HepG2 (cell line): ENCODE results near the gene ITIH1. TPM values are rescaled to one million over a fixed set of nuclear protein-coding genes. Genes with fewer than 3 reads are reported as not detected.

Source experiments
- CC2D1A ChIP-seq: sonication (generic); formaldehyde crosslinking; IDR thresholded peaks from 2 replicates; pipeline ENCODE4 v1.8.1; 2023; ENCODE audit warnings: mild to moderate bottlenecking, missing genetic modification reagents
- DNMT1 ChIP-seq: sonication (generic); formaldehyde crosslinking; IDR thresholded peaks from 2 replicates; pipeline ENCODE4 v1.5.1; 2020; ENCODE audit warnings: mild to moderate bottlenecking, missing genetic modification reagents
- ERF ChIP-seq: IDR thresholded peaks from 2 replicates; pipeline ENCODE4 v1.6.1; 2018; ENCODE audit warnings: missing biosample characterization, missing genetic modification reagents
- ESRRA ChIP-seq: sonication (generic); formaldehyde crosslinking; IDR thresholded peaks from 2 replicates; pipeline ENCODE4 v1.5.1; 2020; ENCODE audit warnings: mild to moderate bottlenecking, low read depth, missing genetic modification reagents
- FOXA1 ChIP-seq, 2 experiments: fragments of 450-650 bp in 1 of 2; sonication (generic) in 1 of 2; formaldehyde crosslinking in 1 of 2; IDR thresholded peaks; 2 replicates each; pipeline versions ENCODE4 v1.4.0 to v1.6.1; 2016 to 2020; ENCODE audit warnings: missing genetic modification reagents in 1 of 2
- HNRNPK ChIP-seq: fragments of 200-400 bp; formaldehyde crosslinking; IDR thresholded peaks from 2 replicates; pipeline ENCODE4 v1.6.1; 2018; ENCODE audit warnings: low read length, low read depth, moderate library complexity, mild to moderate bottlenecking; ENCODE audit not compliant: poor library complexity, severe bottlenecking
- NFE2L2 ChIP-seq: fragments of 150-350 bp; IDR thresholded peaks from 2 replicates; pipeline ENCODE4 v1.6.1; 2014; ENCODE audit warnings: low read length
- PRDM15 ChIP-seq: sonication (generic); formaldehyde crosslinking; IDR thresholded peaks from 2 replicates; pipeline ENCODE4 v1.4.0; 2020; ENCODE audit warnings: missing genetic modification reagents
- RAD51 ChIP-seq: fragments of 450-650 bp; IDR thresholded peaks from 2 replicates; pipeline ENCODE4 v1.6.1; 2016; ENCODE audit warnings: borderline replicate concordance
- SNAPC5 ChIP-seq: sonication (generic); formaldehyde crosslinking; IDR thresholded peaks from 2 replicates; pipeline ENCODE4 v1.8.1; 2023; ENCODE audit warnings: mild to moderate bottlenecking, missing genetic modification reagents, borderline replicate concordance
- ZBED4 ChIP-seq: sonication (generic); formaldehyde crosslinking; IDR thresholded peaks from 2 replicates; pipeline ENCODE4 v1.4.0; 2020; ENCODE audit warnings: missing genetic modification reagents, borderline replicate concordance
- ZC3H4 ChIP-seq: sonication (generic); formaldehyde crosslinking; IDR thresholded peaks from 2 replicates; pipeline ENCODE4 v1.4.0; 2020; ENCODE audit warnings: missing genetic modification reagents, borderline replicate concordance
- ZNF180 ChIP-seq: sonication (generic); formaldehyde crosslinking; IDR thresholded peaks from 2 replicates; pipeline ENCODE4 v1.4.0; 2020; ENCODE audit warnings: low read depth, missing genetic modification reagents, borderline replicate concordance
- polyA plus RNA-seq, 8 experiments: library from polyadenylated mRNA; depleted of rRNA in 3 of 8; stranded (reverse) in 7 of 8; unstranded in 1 of 8; fragments of >200 nt; fragmentation: Illumina TruSeq in 4 of 8; extraction: Trizol in 4 of 8; gene quantifications; 2 replicates each; pipeline versions ENCODE4 v1.2.1 to v1.2.3, GENCODE V29; 2011 to 2016; ENCODE audit warnings: low read depth in 4 of 8, missing spikeins in 1 of 8, mixed read lengths in 1 of 8; ENCODE audit not compliant: insufficient read depth in 1 of 8
- total RNA-seq, 5 experiments: library from RNA; depleted of rRNA; stranded (reverse); fragments of >200 nt; fragmentation: Illumina TruSeq; extraction: Trizol; gene quantifications; 2 replicates each; pipeline ENCODE4 v1.2.3, GENCODE V29; 2016; ENCODE audit warnings: low read depth in 1 of 5
- TF ChIP-seq, protein P1 (sequence below): sonication (generic); formaldehyde crosslinking; IDR thresholded peaks from 2 replicates; pipeline ENCODE4 v1.8.1; 2022; ENCODE audit warnings: mild to moderate bottlenecking, missing genetic modification reagents
- TF ChIP-seq, protein P2 (sequence below): sonication (generic); formaldehyde crosslinking; IDR thresholded peaks from 2 replicates; pipeline ENCODE4 v1.4.0; 2020; ENCODE audit warnings: missing genetic modification reagents

ITIH1 gene
- total and polyA plus RNA-seq, 2 of the 13 experiments (the other 11 are each of a cell fraction or from before 2014, with no cell fraction given): 12.3 to 19.6 TPM

DNA sequence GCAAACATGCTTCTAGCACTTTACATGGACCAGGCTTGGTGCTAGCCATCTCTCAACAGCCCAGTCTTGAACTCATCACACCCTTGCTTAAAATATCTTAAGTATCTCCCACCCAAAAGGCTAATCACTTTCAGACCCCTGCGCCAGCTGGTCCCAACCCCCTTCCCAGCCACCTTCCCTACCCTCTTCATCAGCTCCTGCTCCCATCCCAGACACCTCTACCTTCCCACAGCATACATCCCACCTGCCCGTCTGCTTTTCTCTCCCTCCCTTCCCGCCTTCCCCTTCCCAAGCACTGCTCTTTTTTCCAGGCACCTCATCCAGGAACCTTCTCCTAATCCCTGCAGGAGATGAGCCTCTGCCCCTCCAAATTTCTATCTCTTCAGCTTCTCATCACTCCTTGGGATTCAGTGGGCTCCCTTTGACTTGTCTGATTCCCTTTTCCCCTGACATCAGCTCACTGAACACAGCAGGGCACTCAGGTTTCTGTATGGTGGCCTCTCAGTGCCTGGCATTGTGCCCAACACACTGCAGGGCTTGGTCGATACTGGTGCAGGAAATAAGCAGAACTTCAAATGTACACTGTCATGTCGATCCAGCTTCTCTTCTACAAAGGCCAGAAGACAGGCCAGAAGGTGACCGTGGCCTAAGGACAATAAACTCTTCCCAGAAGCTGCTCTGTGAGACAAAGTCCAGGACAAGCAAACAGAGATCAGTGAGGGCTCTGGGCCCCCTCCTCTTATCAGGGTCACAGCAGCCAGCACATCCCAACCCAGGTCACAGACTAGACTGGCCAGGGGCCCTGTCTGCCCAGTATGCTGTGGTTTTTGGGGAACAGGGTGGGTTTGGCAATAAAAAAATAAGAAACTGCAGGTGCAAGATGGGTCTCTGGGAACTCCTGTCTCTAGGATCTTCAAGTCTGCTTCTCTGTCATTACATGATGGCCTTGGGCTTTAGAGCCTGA, 2.2 kb upstream of the ITIH1 start (continued):
- TF ChIP-seq PRDM15 (CRISPR knock-in tag): no peak
- peak; percentile 73; the same call in 1 of the 2 replicates for TF ChIP-seq ERF
- TF ChIP-seq, protein P1, sequence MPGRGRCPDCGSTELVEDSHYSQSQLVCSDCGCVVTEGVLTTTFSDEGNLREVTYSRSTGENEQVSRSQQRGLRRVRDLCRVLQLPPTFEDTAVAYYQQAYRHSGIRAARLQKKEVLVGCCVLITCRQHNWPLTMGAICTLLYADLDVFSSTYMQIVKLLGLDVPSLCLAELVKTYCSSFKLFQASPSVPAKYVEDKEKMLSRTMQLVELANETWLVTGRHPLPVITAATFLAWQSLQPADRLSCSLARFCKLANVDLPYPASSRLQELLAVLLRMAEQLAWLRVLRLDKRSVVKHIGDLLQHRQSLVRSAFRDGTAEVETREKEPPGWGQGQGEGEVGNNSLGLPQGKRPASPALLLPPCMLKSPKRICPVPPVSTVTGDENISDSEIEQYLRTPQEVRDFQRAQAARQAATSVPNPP (CRISPR knock-in tag): no peak
- TF ChIP-seq FOXA1 (IDR thresholded peaks at IDR 0.05): no peak
- TF ChIP-seq FOXA1 (CRISPR knock-in tag; IDR thresholded peaks at IDR 0.05): peak; percentile 85
- TF ChIP-seq ZC3H4 (CRISPR knock-in tag): no peak
- peak; percentile 99 for TF ChIP-seq ESRRA
- TF ChIP-seq SNAPC5 (CRISPR knock-in tag): no peak
- TF ChIP-seq CC2D1A (CRISPR knock-in tag): no peak
- TF ChIP-seq DNMT1: no peak
- TF ChIP-seq RAD51: no peak
- TF ChIP-seq ZBED4: peak; percentile 84; the same call in 1 of the 2 replicates
- no peak for TF ChIP-seq ZNF180 (CRISPR knock-in tag)
- TF ChIP-seq, protein P2, sequence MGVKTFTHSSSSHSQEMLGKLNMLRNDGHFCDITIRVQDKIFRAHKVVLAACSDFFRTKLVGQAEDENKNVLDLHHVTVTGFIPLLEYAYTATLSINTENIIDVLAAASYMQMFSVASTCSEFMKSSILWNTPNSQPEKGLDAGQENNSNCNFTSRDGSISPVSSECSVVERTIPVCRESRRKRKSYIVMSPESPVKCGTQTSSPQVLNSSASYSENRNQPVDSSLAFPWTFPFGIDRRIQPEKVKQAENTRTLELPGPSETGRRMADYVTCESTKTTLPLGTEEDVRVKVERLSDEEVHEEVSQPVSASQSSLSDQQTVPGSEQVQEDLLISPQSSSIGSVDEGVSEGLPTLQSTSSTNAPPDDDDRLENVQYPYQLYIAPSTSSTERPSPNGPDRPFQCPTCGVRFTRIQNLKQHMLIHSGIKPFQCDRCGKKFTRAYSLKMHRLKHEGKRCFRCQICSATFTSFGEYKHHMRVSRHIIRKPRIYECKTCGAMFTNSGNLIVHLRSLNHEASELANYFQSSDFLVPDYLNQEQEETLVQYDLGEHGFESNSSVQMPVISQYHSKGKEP: no peak
- TF ChIP-seq NFE2L2: peak; percentile 39; the same call in 1 of the 2 replicates
- peak; percentile 31 for TF ChIP-seq HNRNPK
